H1 (cell line): ENCODE results near the gene EVI5. TPM values are rescaled to one million over a fixed set of nuclear protein-coding genes. Genes with fewer than 3 reads are reported as not detected.
A peak's percentile ranks its signal among the peaks of the same experiment; 100 is the strongest.

ENCODE experiments used
- CTCF ChIA-PET: fragments of 300-600 bp; sonication (Branson Sonifier 250); formaldehyde crosslinking; loops from one replicate; lab custom pipeline; 2021; ENCODE audit not compliant: partially characterized antibody; lab: Charles Lee
- POLR2A ChIA-PET: fragments of 300-600 bp; sonication (Branson Sonifier 250); formaldehyde crosslinking; loops from one replicate; lab custom pipeline; 2021; ENCODE audit warnings: inconsistent platforms; ENCODE audit not compliant: partially characterized antibody; lab: Charles Lee
- DNase-seq, 2 experiments: peaks; one replicate each; pipeline versions ENCODE4 v3.0.0 to v3.0.0-alpha.2; 2010 to 2022; ENCODE audit warnings: low spot score in 2 of 2, low read depth in 1 of 2, mixed read lengths in 1 of 2
- FAIRE-seq: peaks from 2 replicates; lab custom pipeline; 2011; peaks lifted over from hg19 to GRCh38; lab: Jason Lieb, UNC
- H2AFZ ChIP-seq: 2 replicates; pipeline ENCODE4 v1.8.1; 2012; ENCODE audit warnings: low read length, inconsistent platforms
- H2AK5ac ChIP-seq: 2 replicates; pipeline ENCODE4 v1.6.1; 2013; ENCODE audit warnings: low read depth, low read length
- H2BK120ac ChIP-seq: replicated peaks from 2 replicates; pipeline ENCODE3; 2013; ENCODE audit warnings: low read depth, low read length, inconsistent platforms
- H2BK12ac ChIP-seq: 2 replicates; pipeline ENCODE4 v1.6.1; 2013; ENCODE audit warnings: low read depth, low read length
- H2BK15ac ChIP-seq: 2 replicates; pipeline ENCODE4 v1.6.1; 2013; ENCODE audit warnings: low read length
- H2BK20ac ChIP-seq: 2 replicates; pipeline ENCODE4 v1.6.1; 2013; ENCODE audit warnings: low read length
- H2BK5ac ChIP-seq: 2 replicates; pipeline ENCODE4 v1.6.1; 2013; ENCODE audit warnings: low read depth, low read length
- H3K14ac ChIP-seq: 2 replicates; pipeline ENCODE4 v1.6.1; 2013; ENCODE audit warnings: inconsistent platforms; ENCODE audit not compliant: insufficient read length
- H3K18ac ChIP-seq: 2 replicates; pipeline ENCODE4 v1.6.1; 2013; ENCODE audit warnings: low read length; ENCODE audit errors: extremely low read depth
- H3K23ac ChIP-seq: 2 replicates; pipeline ENCODE4 v1.6.1; 2013; ENCODE audit warnings: inconsistent platforms; ENCODE audit not compliant: insufficient read length
- H3K23me2 ChIP-seq: 2 replicates; pipeline ENCODE4 v1.6.1; 2013; ENCODE audit warnings: low read depth, low read length
- H3K27ac ChIP-seq: 2 replicates; pipeline ENCODE4 v1.6.1; 2011; ENCODE audit warnings: low read depth, low read length, inconsistent platforms
- H3K27me3 ChIP-seq, 4 experiments: replicated peaks in 1 of 4; 1 replicate in 1 of 4; 2 replicates in 3 of 4; pipeline versions ENCODE4 v1.6.1 to v1.8.1; 2011 to 2013; ENCODE audit warnings: low read length in 3 of 4, mild to moderate bottlenecking in 3 of 4, inconsistent platforms in 2 of 4, mixed read lengths in 2 of 4, moderate library complexity in 1 of 4; ENCODE audit not compliant: control insufficient read depth in 3 of 4, insufficient read depth in 3 of 4; ENCODE audit errors: extremely low read depth in 1 of 4
- H3K36me3 ChIP-seq, 4 experiments: 2 replicates each; pipeline versions ENCODE4 v1.6.1 to v1.8.1; 2011 to 2013; ENCODE audit warnings: mild to moderate bottlenecking in 4 of 4, low read length in 3 of 4, moderate library complexity in 2 of 4, control low read depth in 1 of 4, inconsistent platforms in 1 of 4; ENCODE audit not compliant: insufficient read depth in 4 of 4, control insufficient read depth in 2 of 4
- H3K4ac ChIP-seq: replicated peaks from 2 replicates; pipeline ENCODE3; 2013; ENCODE audit warnings: low read length, low read depth, mixed read lengths, inconsistent platforms; ENCODE audit not compliant: insufficient read length
- H3K4me1 ChIP-seq, 4 experiments: replicated peaks in 1 of 4; 1 replicate in 1 of 4; 2 replicates in 3 of 4; pipeline versions ENCODE4 v1.6.1 to v1.8.1; 2011 to 2013; ENCODE audit warnings: low read length in 3 of 4, inconsistent platforms in 2 of 4, mixed read lengths in 1 of 4; ENCODE audit not compliant: insufficient read depth in 4 of 4, control insufficient read depth in 3 of 4
- H3K4me2 ChIP-seq, 2 experiments: 2 replicates each; pipeline versions ENCODE4 v1.6.1 to v1.8.1; 2011 to 2013; ENCODE audit warnings: low read depth in 2 of 2, low read length in 2 of 2, control low read depth in 1 of 2, inconsistent platforms in 1 of 2, mild to moderate bottlenecking in 1 of 2; ENCODE audit not compliant: insufficient read depth in 1 of 2
- H3K4me3 ChIP-seq, 4 experiments: fragments of 200-600, 300-600 bp in 1 of 4; sonication (generic), shearing (Covaris generic), sonication (Bioruptor Twin) in 1 of 4; 2 replicates each; pipeline versions ENCODE4 v1.5.1 to v1.8.1; 2011 to 2016; ENCODE audit warnings: low read length in 4 of 4, low read depth in 3 of 4, control low read depth in 2 of 4, inconsistent platforms in 2 of 4, mild to moderate bottlenecking in 2 of 4, mixed read lengths in 1 of 4, moderate library complexity in 1 of 4; ENCODE audit not compliant: insufficient read depth in 2 of 4; ENCODE audit errors: extremely low read depth in 1 of 4
- H3K56ac ChIP-seq: replicated peaks from 2 replicates; pipeline ENCODE3; 2013; ENCODE audit warnings: low read depth, mild to moderate bottlenecking, mixed read lengths, low read length, inconsistent platforms; ENCODE audit not compliant: insufficient read length
- H3K79me1 ChIP-seq: 2 replicates; pipeline ENCODE4 v1.6.1; 2013; ENCODE audit warnings: low read depth, low read length, control low read depth
- H3K79me2 ChIP-seq, 2 experiments: 2 replicates each; pipeline versions ENCODE4 v1.6.1 to v1.8.1; 2012 to 2013; ENCODE audit warnings: low read length in 2 of 2, mild to moderate bottlenecking in 2 of 2, inconsistent platforms in 1 of 2; ENCODE audit not compliant: insufficient read depth in 2 of 2, control insufficient read depth in 1 of 2
- H3K9ac ChIP-seq, 4 experiments: replicated peaks in 1 of 4; 1 replicate in 1 of 4; 2 replicates in 3 of 4; pipeline versions ENCODE4 v1.6.1 to v1.8.1; 2011 to 2013; ENCODE audit warnings: low read depth in 3 of 4, low read length in 3 of 4, control low read depth in 2 of 4, mild to moderate bottlenecking in 2 of 4, moderate library complexity in 2 of 4, inconsistent platforms in 1 of 4; ENCODE audit errors: extremely low read depth in 1 of 4
- H3K9me3 ChIP-seq, 2 experiments: 2 replicates each; pipeline versions ENCODE4 v1.6.1 to v1.8.1; 2012 to 2013; ENCODE audit warnings: mild to moderate bottlenecking in 2 of 2, moderate library complexity in 2 of 2, control low read depth in 1 of 2, inconsistent platforms in 1 of 2, low read depth in 1 of 2, low read length in 1 of 2, mixed read lengths in 1 of 2; ENCODE audit not compliant: insufficient read depth in 2 of 2
- H4K20me1 ChIP-seq, 2 experiments: replicated peaks in 1 of 2; 2 replicates each; pipeline versions ENCODE3 to v1.8.1; 2011 to 2013; ENCODE audit warnings: inconsistent platforms in 2 of 2, low read length in 2 of 2, mild to moderate bottlenecking in 1 of 2; ENCODE audit not compliant: insufficient read depth in 2 of 2, control insufficient read depth in 1 of 2
- H4K5ac ChIP-seq: 2 replicates; pipeline ENCODE4 v1.6.1; 2013; ENCODE audit warnings: low read length, low read depth, mixed read lengths, inconsistent platforms; ENCODE audit not compliant: insufficient read length
- H4K8ac ChIP-seq: 2 replicates; pipeline ENCODE4 v1.8.0; 2013; ENCODE audit warnings: mild to moderate bottlenecking, moderate library complexity, low read length, inconsistent platforms; ENCODE audit not compliant: insufficient read depth; ENCODE audit errors: extremely low read depth
- H4K91ac ChIP-seq: replicated peaks from 2 replicates; pipeline ENCODE3; 2013; ENCODE audit warnings: low read length, mixed read lengths, inconsistent platforms; ENCODE audit not compliant: insufficient read length
- BACH1 ChIP-seq: IDR thresholded peaks from 2 replicates; pipeline ENCODE4 v1.6.1; 2012; ENCODE audit warnings: low read length, improper control_type of control experiment
- BRCA1 ChIP-seq: IDR thresholded peaks from 2 replicates; pipeline ENCODE4 v1.6.1; 2012; ENCODE audit warnings: low read depth, low read length, improper control_type of control experiment
- EZH2 ChIP-seq: fragments of 200-600 bp; sonication (generic); IDR thresholded peaks from 2 replicates; pipeline ENCODE4 v1.7.1; 2012; ENCODE audit warnings: low read depth, mild to moderate bottlenecking, moderate library complexity, low read length, inconsistent platforms; ENCODE audit not compliant: severe bottlenecking
- FOSL1 ChIP-seq: IDR thresholded peaks from 2 replicates; pipeline ENCODE4 v1.6.1; 2011; ENCODE audit warnings: mild to moderate bottlenecking, low read depth, low read length, moderate library complexity; ENCODE audit not compliant: insufficient read depth
- GABPA ChIP-seq: IDR thresholded peaks from 2 replicates; pipeline ENCODE4 v1.6.1; 2011; ENCODE audit warnings: mild to moderate bottlenecking, low read length, moderate library complexity, borderline replicate concordance; ENCODE audit not compliant: insufficient read depth
- JUN ChIP-seq: IDR thresholded peaks from 2 replicates; pipeline ENCODE4 v1.6.1; 2011; ENCODE audit warnings: low read depth, mild to moderate bottlenecking, improper control_type of control experiment, low read length
- KDM5A ChIP-seq: fragments of 200-600 bp; IDR thresholded peaks from 2 replicates; pipeline ENCODE4 v1.7.1; 2012; ENCODE audit warnings: mild to moderate bottlenecking, low read length, inconsistent platforms, mixed read lengths
- PHF8 ChIP-seq: fragments of 200-600 bp; sonication (generic); conservative IDR thresholded peaks from 2 replicates; pipeline ENCODE4 v1.7.1; 2012; ENCODE audit warnings: low read depth, mild to moderate bottlenecking, inconsistent platforms, low read length, moderate library complexity
- POLR2A ChIP-seq, 2 experiments: IDR thresholded peaks; 1 replicate in 1 of 2; 2 replicates in 1 of 2; pipeline ENCODE4 v1.6.1; 2011; ENCODE audit warnings: low read depth in 2 of 2, low read length in 2 of 2, mild to moderate bottlenecking in 2 of 2; ENCODE audit errors: control extremely low read depth in 1 of 2
- RNF2 ChIP-seq: fragments of 200-900, 300-1000 bp; sonication (generic); IDR thresholded peaks from 2 replicates; pipeline ENCODE4 v1.7.1; 2016; ENCODE audit warnings: borderline replicate concordance, low read depth, mild to moderate bottlenecking, antibody characterized with exemption, low read length; ENCODE audit not compliant: poor library complexity, severe bottlenecking; ENCODE audit errors: missing control alignments
- RXRA ChIP-seq: IDR thresholded peaks from 2 replicates; pipeline ENCODE4 v1.6.1; 2011; ENCODE audit warnings: low read depth, mild to moderate bottlenecking, low read length, moderate library complexity; ENCODE audit not compliant: insufficient read depth
- SRF ChIP-seq: IDR thresholded peaks from 2 replicates; pipeline ENCODE4 v1.6.1; 2011; ENCODE audit warnings: mild to moderate bottlenecking, low read depth, low read length, moderate library complexity
- WGBS, 2 experiments: shearing (Covaris generic) in 1 of 2; methylation state at CpG; one replicate each; pipeline versions ENCODE4 v1.1.6 to v1.1.7; 2013 to 2015; ENCODE audit warnings: low lambda C conversion rate in 2 of 2, mixed read lengths in 2 of 2, inconsistent platforms in 1 of 2, low coverage in 1 of 2, missing lambda C conversion rate in 1 of 2; ENCODE audit not compliant: insufficient replicate concordance in 2 of 2, insufficient coverage in 1 of 2, insufficient read length in 1 of 2; ENCODE audit errors: extremely low coverage in 1 of 2, missing lambda C conversion rate in 1 of 2; 5-methylcytosine and 5-hydroxymethylcytosine counted together
- polyA plus RNA-seq, 7 experiments: library from polyadenylated mRNA; depleted of rRNA in 3 of 7; stranded (reverse) in 5 of 7; unstranded in 2 of 7; fragments of >200 nt in 5 of 7; fragments of 200-250 nt in 2 of 7; gene quantifications; 1 replicate in 5 of 7; 2 replicates in 1 of 7; 4 replicates in 1 of 7; pipeline versions ENCODE4 v1.2.1 to v1.2.3, GENCODE V29; 2011 to 2013; ENCODE audit warnings: missing spikeins in 2 of 7, mixed read lengths in 2 of 7
- total RNA-seq: library from RNA; stranded (reverse); fragmentation: NEBNext Ultra II Directional; extraction: Animal tissue kit (Norgen Biotek cat#: 25700); gene quantifications from 2 replicates; pipeline ENCODE4 v1.2.1, GENCODE V29; 2021

EVI5 gene
- total and polyA plus RNA-seq, 2 of the 8 experiments (the other 6 are each of a cell fraction or from before 2014, with no cell fraction given): 1.7 to 13.7 TPM

- Histone ChIP-seq H2BK120ac (no peak overlapping the region), H3K9ac (no peak overlapping the region), H3K4me2 (peak overlapping the region; percentile 81 to 97), H4K5ac (no peak overlapping the region), H4K20me1 (peaks cover 1 to 15% of the 10 kb centered on the region in 2 experiments), H3K23ac (no peak overlapping the region), H3K27me3 (peaks cover 69 to 92% (median 88%) of the 10 kb centered on the region in 4 experiments), H3K23me2 (peaks cover 16% of the 10 kb centered on the region; the same call in 1 of the 2 replicates), H4K91ac (no peak overlapping the region), H3K4me3 (peak overlapping the region; percentile 11 to 63 (median 34); a peak in 7 of 8 replicates), H3K4me1 (peaks cover 0 to 52% (median 31%) of the 10 kb centered on the region in 4 experiments; a peak in 6 of 7 replicates), H3K56ac (no peak overlapping the region), H2BK15ac (no peak overlapping the region; the same call in 1 of the 2 replicates), H3K9me3 (peaks cover 0 to 7% of the 10 kb centered on the region in 2 experiments; a peak in 1 of 4 replicates), H3K14ac (no peak overlapping the region), H3K4ac (no peak overlapping the region), H2BK12ac (peak overlapping the region; percentile 77; the same call in 1 of the 2 replicates), H2BK5ac (no peak overlapping the region), H3K79me1 (no peaks in the 10 kb centered on the region), H3K18ac (0 out of 2 replicates have a peak overlapping the region, but pooled peaks have one; percentile 29), H2AK5ac (no peak overlapping the region), H3K27ac (no peak overlapping the region), H2BK20ac (no peak overlapping the region), H2AFZ (peak overlapping the region; percentile 55), H3K36me3 (peaks cover 0 to 7% (median 0%) of the 10 kb centered on the region in 4 experiments; a peak in 1 of 8 replicates), H3K79me2 (no peaks in the 10 kb centered on the region), H4K8ac (peak overlapping the region; percentile 7; the same call in 1 of the 2 replicates)
- WGBS, 2 experiments: 2% methylated on average over 33 of the region's 59 CpGs; no CpG with 5 or more reads in 1 of the 2 experiments
- peak in 1 of 2 experiments; percentile 82 for DNase-seq
- ChIA-PET CTCF (interaction anchor here (0.6 to 2.6 kb wide), 2 partner anchors 15 to 63 kb away, joined by 3 to 6 read pairs; no protein-coding TSS in a partner anchor), POLR2A (interaction anchor here (1.5 kb wide), 1 partner anchor 179 kb away, joined by 3 read pairs; no protein-coding TSS in a partner anchor)
- FAIRE-seq: no peak
- TF ChIP-seq GABPA: no peak
- no peak for TF ChIP-seq POLR2A (IDR thresholded peaks at IDR 0.05; ENCODE audit: control extremely low read depth in 1 of 2, low read depth in 2 of 2, low read length in 2 of 2)
- TF ChIP-seq RXRA: no peak
- TF ChIP-seq BACH1: no peak
- no peak for TF ChIP-seq BRCA1
- no peak for TF ChIP-seq KDM5A
- TF ChIP-seq FOSL1: no peak
- TF ChIP-seq PHF8: no peak
- peak; percentile 91 for TF ChIP-seq RNF2
- peak; percentile 99 for TF ChIP-seq EZH2
- no peak for TF ChIP-seq SRF
- no peak for TF ChIP-seq JUN
Observed at GRCh38 chr1:92480200-92480812, 304.6 kb downstream of the EVI5 start.
